ENCODE measurements around the gene SNAP47.
A peak's percentile ranks its signal among the peaks of the same experiment; 100 is the strongest.
"Not testable (repeated sequence)": the region's sequence is repeated elsewhere in the genome, so short reads cannot be mapped to it uniquely, and the experiment has no call there.

SNAP47 gene, protein sequence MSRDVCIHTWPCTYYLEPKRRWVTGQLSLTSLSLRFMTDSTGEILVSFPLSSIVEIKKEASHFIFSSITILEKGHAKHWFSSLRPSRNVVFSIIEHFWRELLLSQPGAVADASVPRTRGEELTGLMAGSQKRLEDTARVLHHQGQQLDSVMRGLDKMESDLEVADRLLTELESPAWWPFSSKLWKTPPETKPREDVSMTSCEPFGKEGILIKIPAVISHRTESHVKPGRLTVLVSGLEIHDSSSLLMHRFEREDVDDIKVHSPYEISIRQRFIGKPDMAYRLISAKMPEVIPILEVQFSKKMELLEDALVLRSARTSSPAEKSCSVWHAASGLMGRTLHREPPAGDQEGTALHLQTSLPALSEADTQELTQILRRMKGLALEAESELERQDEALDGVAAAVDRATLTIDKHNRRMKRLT

DNA sequence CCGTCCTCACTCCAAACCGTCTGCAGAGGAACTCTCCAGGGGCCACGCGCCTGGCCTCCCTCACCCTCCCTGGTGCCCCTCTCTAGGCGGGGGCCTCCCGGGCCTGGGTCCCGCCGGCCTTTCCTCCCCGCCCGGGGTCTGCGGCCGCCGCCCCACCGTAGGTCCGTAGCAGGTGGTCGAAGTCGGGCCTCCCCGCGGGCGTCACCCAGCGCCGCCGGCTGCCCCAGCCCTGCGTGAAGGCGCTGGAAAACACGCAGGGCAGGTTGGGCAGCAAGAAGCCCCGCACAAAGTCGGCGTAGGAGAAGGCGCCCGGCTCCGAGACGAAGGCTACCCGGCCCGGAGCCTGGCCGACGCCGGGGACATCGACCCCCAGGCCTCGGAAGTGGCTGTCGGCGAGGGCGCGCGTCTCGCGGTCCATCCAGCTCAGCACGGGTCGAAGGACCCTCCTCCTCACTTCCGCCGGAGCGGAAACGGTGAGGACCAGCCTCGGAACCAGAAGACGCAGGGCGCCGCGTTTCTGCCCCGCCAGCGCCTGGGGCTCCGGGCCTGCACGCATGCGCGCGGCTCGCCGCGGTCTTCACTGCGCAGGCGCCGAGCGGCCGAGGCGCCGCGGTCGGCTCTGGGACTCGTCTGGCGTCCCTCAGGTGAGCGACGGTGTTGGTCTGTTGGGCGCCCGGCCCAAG is at the start of gene SNAP47, which contains the start of gene JMJD4:
SNAP47 (plus strand) TSS at position 580 of the 683 bp plus-strand sequence. CDS start 12,302 bp downstream, outside the sequence.
JMJD4 (minus strand) TSS at position 447 of the 683 bp plus-strand sequence; CDS start at position 418, 29 bp downstream.
- DNase-seq (ENCODE audit: low read depth) = peak; percentile 93

DNA sequence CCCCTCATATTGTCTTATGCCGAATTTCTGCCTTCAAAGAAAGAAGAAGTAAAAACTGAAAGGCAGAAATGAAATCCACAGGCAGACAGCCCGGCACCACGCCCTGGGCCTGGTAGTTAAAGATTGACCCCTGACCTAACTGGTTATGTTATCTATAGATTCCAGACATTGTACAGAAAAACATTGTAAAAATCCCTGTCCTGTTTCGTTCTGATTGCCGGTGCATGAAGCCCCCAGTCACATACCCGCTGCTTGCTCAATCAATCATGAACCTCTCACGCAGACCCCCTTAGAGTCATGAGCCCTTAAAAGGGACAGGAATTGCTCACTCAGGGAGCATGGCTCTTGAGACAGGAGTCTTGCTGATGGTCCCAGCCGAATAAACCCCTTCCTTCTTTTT is 49.4 kb upstream of the SNAP47 start:
- no peak for DNase-seq (ENCODE audit: low read depth)

DNA sequence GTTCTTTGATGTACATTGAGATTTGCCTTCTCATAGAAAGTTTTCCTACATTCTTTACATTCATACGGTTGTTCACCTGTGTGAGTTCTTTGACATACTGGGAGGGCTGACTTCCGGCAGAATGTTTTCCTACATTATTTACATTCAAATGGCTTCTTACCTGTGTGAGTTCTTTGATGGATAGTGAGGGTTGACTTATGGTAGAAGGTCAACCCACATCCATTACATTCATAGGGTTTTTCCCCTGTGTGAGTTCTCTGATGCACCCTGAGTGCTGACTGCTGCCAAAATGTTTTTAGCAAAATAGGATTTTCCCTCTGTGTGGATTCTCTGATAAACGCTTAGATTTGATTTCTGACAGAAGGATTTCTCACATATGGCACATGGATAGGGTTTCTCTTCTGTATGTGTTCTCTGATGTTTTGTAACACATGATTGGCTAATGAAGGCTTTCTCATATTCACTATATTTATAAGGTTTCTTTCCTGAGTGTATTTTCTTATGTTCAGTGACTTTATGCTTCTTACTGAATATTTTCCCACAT is 37.8 kb upstream of the SNAP47 start:
- DNase-seq (ENCODE audit: low read depth) = no peak

DNA sequence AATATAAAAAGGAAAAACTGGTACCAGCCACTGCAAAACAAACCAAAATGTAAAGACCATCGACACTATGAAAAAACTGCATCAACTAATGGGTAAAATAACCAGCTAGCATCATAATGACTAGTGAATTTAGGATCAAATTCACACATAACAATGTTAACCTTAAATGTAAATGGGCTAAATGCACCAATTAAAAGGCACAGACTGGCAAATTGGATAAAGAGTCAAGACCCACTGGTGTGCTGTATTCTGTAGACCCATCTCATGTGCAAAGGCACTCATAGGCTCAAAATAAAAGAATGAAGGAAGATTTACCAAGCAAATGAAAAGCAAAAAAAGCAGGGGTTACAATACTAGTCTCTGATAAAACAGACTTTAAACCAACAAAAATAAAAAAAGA is 33.6 kb upstream of the SNAP47 start:
- DNase-seq (ENCODE audit: low read depth) = not testable (repeated sequence)

DNA sequence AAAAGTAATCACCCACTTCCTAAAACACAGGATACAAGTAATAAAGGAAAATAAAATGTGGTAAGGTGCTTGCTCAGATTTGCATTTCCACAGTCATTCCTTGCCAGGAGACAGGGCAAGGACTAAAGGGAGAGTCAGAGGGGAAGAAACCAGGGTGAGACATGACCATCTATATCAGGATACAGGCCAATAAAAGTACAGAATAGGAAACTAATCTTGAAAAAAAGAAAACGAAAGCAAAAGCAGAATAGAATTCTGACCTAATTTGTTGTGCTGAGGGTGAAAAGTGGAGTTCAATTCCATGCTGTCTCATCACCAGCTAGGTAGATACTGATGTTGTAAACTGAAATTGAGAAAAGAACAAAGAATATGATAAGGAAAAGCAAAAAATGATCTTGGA is 27.4 kb upstream of the SNAP47 start:
- no peak for DNase-seq (ENCODE audit: low read depth)

DNA sequence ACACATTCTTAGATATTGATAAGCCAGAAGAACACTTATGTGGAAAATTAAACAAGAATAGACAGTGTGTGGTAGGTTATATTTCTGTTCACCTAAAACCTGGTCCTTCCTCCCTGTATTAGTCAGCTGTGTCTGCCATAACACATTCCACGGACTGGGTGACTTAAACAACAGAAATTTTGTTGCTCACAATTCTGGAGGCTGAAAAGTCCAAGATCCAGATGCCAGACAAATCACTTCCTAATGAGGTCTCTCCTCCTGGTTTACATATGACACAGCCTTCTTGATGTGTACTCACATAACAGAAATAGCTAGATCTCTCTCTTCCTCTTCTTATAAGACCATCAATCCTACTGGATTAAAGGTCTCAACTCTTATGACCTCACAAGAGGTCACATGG is 25.8 kb upstream of the SNAP47 start:
- DNase-seq (ENCODE audit: low read depth) = no peak

DNA sequence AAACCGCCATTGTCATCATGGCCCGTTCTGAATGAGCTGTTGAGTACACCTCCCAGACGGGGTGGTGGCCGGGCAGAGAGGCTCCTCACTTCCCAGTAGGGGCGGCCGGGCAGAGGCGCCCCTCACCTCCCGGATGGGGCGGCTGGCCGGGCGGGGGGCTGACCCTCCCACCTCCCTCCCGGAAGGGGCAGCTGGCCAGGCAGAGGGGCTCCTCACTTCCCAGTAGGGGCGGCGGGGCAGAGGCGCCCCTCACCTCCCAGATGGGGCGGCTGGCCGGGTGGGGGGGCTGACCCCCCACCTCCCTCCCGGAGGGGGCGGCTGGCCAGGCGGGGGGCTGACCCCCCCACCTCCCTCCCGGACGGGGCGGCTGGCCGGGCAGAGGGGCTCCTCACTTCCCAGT is 24.8 kb upstream of the SNAP47 start:
- not testable (repeated sequence) for DNase-seq (ENCODE audit: low read depth)

DNA sequence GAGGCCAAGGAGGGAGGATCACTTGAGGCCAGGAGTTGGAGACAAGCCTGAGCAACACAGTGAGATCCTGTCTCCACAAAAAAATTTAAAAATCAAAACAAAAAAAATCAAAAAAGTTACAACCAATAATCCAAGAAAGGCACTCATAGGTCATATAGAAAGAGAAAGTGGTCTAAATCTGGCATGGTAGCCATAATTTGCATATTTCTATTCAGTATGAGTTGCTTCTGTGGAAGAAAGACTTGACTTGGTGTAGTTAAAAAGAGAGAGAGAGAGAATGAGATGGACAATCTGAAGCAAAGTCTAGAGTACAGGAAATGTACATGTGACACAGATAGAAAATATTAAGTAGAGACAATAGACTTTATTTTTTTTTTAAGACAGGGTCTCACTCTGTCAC is 22.6 kb upstream of the SNAP47 start:
- DNase-seq (ENCODE audit: low read depth) = no peak

DNA sequence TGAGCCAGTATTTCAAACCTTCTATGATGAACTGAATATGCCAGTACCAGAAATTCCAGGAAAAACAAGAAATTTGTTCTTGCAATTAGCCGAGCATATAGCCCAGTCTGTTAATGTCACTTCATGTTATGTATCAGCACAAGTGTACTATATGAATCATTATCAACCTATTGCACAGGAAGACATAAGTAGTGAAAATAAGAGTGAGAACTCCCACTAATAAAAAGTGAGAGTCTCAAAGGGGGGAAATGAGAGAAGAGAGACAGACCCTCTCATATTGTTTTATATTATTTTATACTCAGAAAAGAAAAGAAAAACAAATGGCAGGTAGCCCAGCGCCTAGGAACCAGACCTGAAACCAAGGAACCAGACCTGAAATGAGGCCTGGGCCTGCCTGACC is 16.3 kb upstream of the SNAP47 start:
- no peak for DNase-seq (ENCODE audit: low read depth)

DNA sequence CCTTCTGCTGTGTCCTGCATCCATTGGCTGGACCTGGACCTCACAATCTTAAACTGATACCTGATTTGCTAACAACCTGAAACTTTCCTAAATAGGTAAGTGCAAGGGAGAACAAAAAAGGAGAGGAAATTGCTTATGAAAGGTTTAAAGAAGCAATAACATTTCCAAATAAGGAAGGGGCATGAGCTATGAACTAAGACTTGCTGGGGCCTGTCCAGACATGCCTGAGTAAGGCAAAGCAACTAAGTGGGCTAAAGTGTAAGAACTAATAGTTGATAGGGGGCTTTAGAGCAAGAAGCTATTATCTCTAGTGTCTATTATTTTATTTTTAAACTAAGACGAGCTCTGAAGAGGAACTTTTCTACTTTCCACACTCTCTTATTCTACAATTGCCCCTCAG is 11.8 kb upstream of the SNAP47 start:
- DNase-seq (ENCODE audit: low read depth) = no peak

DNA sequence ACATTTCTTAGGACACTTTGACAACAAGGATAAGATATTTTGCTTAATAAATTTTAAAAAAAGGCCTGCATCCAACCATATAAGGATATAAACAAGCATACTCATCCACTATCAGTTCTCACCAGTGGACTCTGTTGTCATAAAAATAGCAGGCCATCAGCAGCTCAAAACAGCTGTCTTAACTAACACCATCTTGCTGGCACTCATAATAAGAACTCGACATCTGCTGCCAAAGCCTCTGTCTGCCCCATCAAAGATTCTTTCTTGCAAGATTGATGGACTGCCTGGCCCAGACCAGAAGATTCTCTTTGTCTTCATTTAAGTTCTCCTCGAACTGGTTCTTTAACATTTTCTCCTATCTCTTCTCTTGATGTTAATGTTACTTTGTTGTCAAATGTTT is 10.2 kb upstream of the SNAP47 start:
- DNase-seq (ENCODE audit: low read depth) = no peak

DNA sequence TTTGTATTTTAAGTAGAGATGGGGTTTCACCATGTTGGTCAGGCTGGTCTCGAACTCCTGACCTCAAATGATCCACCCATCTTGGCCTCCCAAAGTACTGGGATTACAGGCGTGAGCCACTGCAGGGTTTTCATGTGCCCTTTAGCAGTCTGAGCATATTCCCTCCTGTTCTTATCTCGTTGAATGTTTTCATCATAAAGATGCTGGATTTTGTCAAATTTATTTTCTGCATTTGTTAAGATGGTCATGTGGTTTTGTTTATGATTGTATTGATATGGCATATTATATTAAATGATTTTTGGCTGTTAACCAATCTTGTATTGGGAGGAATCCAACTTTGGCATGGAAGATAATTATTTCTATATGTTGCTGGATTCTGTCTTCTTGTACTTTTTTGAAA is 8.9 kb upstream of the SNAP47 start:
- DNase-seq (ENCODE audit: low read depth) = no peak

DNA sequence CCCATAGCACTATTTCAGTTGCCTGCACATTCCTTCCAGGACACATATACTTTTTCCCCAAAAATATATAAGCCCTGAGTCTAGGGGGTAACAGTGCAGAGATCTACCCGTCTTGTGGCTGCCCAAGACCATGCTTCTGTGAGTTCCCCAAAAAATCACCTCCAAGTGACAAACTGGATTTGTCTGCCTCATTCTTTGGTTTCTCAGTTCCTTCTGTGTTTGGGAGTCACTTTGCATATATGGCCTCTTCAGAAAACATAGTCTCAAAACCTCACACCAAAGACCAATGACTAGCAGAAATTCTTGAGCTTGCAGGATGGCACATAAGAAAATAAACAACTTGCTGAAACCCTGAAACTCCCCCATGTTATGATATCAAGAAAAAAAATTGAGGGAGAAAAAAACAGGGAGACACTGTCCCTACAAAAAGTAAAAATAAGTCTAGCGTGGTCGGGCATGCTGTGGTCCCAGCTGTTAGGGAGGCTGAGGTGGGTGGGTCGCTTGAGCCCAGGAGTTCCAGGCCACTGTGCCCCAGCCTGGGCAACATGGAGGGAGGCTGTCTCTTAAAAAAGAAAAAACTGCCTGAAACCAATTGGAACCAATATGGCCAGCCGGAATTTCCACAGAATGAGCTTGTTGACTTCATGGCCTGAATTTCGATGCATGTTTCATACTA is 8.2 kb upstream of the SNAP47 start:
- DNase-seq (ENCODE audit: low read depth) = no peak

DNA sequence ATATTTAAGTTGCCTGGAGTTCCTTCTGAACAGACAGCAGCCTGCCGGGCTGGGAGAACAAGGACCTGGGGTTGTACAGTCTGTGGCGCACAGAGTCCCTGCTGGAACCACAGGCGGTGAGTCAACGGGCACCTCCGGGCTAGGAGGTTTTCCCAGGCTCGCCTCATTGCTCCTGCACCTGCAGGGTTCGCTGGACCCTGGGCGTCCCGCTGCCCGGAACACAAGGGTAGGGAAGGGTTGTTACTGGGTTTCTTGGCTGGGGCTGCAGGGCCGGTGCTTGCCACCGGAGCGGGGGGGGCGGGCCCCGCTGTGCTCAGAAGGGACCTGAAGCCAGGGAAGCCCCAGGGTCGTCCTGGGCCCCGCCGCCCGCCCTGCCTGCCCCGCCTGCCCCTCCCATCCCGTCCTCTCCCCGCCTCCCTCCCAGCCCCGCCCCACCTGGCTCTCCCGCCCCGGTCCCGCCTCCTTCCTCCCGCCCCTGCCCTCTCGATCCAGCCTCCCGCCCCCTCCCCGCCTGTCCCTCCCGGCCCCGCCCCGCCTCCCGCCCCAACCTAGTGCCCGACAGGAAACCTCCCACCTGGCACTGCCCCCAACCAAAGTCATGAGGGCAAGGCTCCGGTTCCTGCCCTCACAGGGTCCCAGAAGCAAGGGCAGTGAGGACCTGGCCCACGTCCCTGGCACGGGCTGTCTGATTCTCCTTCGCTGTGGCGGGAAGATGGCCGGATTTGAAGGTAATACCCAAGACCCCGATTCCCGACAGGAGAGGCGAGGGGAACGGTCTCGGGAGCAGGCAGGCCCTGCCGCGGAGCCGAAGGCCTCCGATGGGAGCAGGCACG is 7.0 kb upstream of the SNAP47 start:
- DNase-seq (ENCODE audit: low read depth) = peak; percentile 54

DNA sequence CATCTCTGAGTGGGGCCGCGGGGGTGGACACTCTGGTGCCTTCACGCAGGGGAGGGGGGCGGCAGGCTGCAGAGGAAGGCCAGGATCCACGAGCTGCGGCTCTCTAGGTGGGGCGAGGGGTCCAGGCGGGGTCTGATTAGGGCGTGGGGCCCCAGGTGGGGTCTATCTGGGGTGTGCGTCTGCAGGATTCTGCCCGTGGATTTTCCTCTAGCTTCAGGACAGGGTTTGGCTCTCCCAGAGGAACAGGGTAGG is 6.4 kb upstream of the SNAP47 start:
- DNase-seq (ENCODE audit: low read depth) = no peak

DNA sequence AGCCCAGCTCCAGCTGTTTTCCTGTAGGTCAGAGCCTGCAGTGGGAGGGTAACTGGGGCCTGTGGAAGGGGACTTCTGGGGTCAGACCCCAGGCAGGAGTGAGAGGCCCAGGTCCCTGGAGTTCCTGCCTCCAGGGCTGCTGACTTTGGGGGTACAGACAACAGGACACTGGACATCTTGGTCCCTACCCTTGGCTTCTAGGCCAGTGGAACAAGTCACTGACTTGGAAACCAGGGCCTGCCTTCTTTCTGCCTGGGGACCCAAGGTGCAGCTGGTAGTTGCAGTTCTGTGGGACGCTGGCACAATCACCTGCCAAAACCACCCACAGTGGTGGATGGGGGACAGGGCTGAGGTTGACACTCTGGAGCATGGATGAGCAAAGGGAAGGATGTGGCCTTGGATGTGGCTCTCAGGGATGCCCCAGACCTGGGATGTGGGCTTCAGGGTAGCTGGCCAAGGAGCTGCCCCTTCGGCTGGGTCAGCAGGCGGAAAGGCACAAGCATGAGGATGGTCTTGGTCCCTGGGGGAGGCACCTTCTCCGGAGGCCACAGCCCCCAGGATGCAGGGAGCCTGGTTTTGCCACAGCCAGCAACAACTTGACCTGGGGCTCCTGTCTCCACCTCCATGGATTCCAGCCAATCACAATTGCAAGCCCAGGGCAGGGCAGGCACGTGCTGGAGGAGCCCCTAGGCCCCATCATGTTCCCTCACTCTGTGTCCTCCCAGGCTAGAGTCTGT is 5.9 kb upstream of the SNAP47 start:
- DNase-seq (ENCODE audit: low read depth) = no peak

DNA sequence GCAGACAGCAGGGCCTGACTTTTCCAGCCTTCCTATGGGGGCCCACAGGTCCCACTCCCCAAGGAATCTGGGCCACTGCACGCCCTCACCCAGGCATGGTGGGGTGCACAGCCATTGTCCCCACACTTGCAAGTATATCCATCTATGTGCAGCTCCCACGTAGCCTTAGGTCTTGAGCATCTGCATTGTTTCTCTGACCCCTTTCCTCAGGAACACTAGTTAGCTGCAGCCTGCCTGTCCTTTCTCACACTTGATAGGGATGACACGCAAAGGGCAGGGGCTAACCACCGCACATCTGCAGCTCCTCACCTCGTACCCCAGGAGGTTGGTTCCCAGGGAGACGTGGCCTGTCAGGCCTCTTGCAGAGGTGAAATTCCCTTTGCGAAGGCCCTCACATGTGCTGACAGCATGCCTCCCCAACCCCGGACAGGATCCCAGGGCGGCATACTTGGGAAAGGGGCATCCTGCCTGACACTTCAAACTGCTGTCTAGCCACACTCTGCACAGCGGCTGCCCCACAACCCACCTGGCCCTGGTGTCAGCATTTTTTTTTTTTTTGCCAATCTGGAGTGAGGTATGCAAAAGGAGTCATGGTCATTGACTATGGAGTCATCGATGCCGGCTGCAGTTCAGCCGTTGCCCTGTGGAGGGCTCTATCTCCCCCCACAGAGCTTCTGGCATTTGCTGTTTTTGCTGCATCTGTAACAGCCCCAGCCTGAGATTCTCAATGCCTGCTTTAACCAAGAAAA is 5.2 kb upstream of the SNAP47 start:
- no peak for DNase-seq (ENCODE audit: low read depth)

DNA sequence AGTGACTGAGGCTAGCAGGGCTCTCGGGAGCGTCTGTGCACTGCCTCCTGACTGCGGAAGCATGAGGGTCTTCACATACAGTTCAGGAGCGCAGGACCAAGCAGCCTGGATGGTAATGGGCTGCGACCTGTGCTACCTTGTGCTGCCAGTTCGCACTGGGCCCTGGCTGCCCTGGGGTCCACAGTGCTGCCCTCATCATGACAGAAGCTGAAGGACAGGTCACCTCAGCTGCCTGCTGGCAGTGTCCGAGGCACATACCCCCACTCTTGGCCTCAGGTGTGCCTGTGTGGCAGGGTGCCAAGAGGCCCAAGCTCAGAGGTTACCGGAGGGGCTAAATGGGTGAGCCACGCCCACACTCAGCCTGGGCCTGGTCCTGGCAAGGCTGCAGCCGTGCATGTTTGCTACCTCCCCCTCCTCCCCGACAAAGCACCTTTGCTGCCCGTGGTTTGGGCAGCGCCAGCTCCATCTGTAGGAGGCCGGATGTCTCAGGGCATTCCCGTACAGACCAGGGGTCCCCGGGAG is 4.5 kb upstream of the SNAP47 start:
- no peak for DNase-seq (ENCODE audit: low read depth)

DNA sequence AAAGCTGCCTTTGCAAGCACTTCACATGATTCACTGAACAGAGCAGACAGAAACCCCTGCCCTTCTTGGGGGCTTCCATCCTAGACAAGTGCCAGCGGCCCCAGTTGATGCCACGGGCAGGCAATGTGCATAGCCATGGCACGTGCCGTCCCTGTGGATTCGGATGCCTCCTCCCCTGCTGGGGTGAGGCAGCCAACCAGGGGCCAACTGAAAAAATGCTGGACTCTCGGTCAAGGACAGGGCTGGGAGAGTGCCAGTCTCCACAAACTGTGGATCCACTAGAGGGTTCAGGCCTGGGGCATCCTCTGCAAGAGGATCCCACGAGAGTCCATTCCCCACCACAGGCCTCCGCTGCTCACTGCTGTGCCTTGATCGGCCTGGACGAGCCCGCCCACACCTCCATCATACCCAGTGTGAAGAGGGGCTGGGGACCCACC is 4.0 kb upstream of the SNAP47 start:
- DNase-seq (ENCODE audit: low read depth) = no peak

All from activated T-helper 1 cell treated with Interleukin-2 at 50 U/mL for 16 hours (primary cell).